HG02981 (cell line): ENCODE measurements around the gene TMEM123.

Source experiments
- ATAC-seq: cut with Tn5 transposase; IDR thresholded peaks from one replicate; pipeline ENCODE4 v1.9.1; 2021; ENCODE audit warnings: mild to moderate bottlenecking, moderate library complexity; ENCODE audit not compliant: unreplicated experiment

TMEM123 gene

GRCh38 chr11:102367364-102367763, 85.2 kb downstream of the TMEM123 start:
- ATAC-seq: no peak

- ATAC-seq: no peak
Observed at GRCh38 chr11:102364991-102365390, 87.6 kb downstream of the TMEM123 start.

GRCh38 chr11:102361086-102362031, 91.2 kb downstream of the TMEM123 start:
- peak; percentile 96 for ATAC-seq

GRCh38 chr11:102360681-102361080, 91.9 kb downstream of the TMEM123 start:
- no peak for ATAC-seq

- ATAC-seq: no peak
Observed at GRCh38 chr11:102359372-102359771, 93.2 kb downstream of the TMEM123 start.

- ATAC-seq: no peak
Observed at GRCh38 chr11:102357116-102357515, 95.4 kb downstream of the TMEM123 start.

GRCh38 chr11:102347462-102348370, 104.8 kb downstream of the TMEM123 start:
- ATAC-seq: peak; percentile 19

- ATAC-seq: peak; percentile 89
Observed at GRCh38 chr11:102346748-102347461, 105.7 kb downstream of the TMEM123 start, which contains the start of gene BIRC2. Gene BIRC2, plus strand, starts transcription at chr11:102347214. Its CDS starts 2,641 bp downstream, at chr11:102349855.

- no peak for ATAC-seq
Observed at GRCh38 chr11:102346456-102346747, 106.2 kb downstream of the TMEM123 start.
